Mononuclear cell (primary cell): ENCODE data around the gene ILKAP. TPM values are rescaled to one million over a fixed set of nuclear protein-coding genes. Genes with fewer than 3 reads are reported as not detected.

ENCODE experiments used
- H3K27me3 ChIP-seq: 2 replicates; pipeline ENCODE4 v1.6.0; 2011; ENCODE audit warnings: low read length, control low read depth; ENCODE audit not compliant: insufficient read depth
- H3K4me1 ChIP-seq: 2 replicates; pipeline ENCODE4 v1.5.1; 2011; ENCODE audit warnings: mild to moderate bottlenecking, low read length, control low read depth; ENCODE audit not compliant: insufficient read depth
- H3K4me3 ChIP-seq: 2 replicates; pipeline ENCODE4 v1.5.1; 2011; ENCODE audit warnings: mild to moderate bottlenecking, low read length, moderate library complexity
- H3K9me3 ChIP-seq: 2 replicates; pipeline ENCODE4 v1.5.1; 2011; ENCODE audit warnings: low read depth, mild to moderate bottlenecking, control low read depth, low read length
- total RNA-seq: library from RNA; depleted of rRNA; stranded (reverse); fragments of >200 nt; gene quantifications from one replicate; pipeline ENCODE4 v1.2.3, GENCODE V29; 2012

ILKAP gene
- total RNA-seq, 1 donor = 66.5 TPM

- Histone ChIP-seq H3K4me3 (no peak overlapping the region), H3K9me3 (no peaks in the 10 kb centered on the region), H3K4me1 (peaks cover 15% of the 10 kb centered on the region), H3K27me3 (no peaks in the 10 kb centered on the region)
Observed at GRCh38 chr2:238145046-238145445, 58.4 kb downstream of the ILKAP start.

- Histone ChIP-seq H3K27me3 (no peaks in the 10 kb centered on the region), H3K9me3 (no peaks in the 10 kb centered on the region), H3K4me1 (peaks cover 15% of the 10 kb centered on the region), H3K4me3 (no peak overlapping the region)
Observed at GRCh38 chr2:238144262-238144661, 59.2 kb downstream of the ILKAP start.

GRCh38 chr2:238143239-238143951 is 60.1 kb downstream of the ILKAP start:
- Histone ChIP-seq H3K27me3 (no peaks in the 10 kb centered on the region), H3K4me3 (no peak overlapping the region), H3K4me1 (peaks cover 17% of the 10 kb centered on the region), H3K9me3 (no peaks in the 10 kb centered on the region)

- Histone ChIP-seq H3K4me1 (peaks cover 25% of the 10 kb centered on the region), H3K4me3 (no peak overlapping the region), H3K9me3 (no peaks in the 10 kb centered on the region), H3K27me3 (no peaks in the 10 kb centered on the region)
Observed at GRCh38 chr2:238142382-238143205, 60.9 kb downstream of the ILKAP start.

- H3K4me1 ChIP-seq = peaks cover 30% of the 10 kb centered on the region
- no peak overlapping the region for H3K4me3 ChIP-seq
- H3K9me3 ChIP-seq = no peaks in the 10 kb centered on the region
- no peaks in the 10 kb centered on the region for H3K27me3 ChIP-seq
Observed at GRCh38 chr2:238141541-238142318, 61.8 kb downstream of the ILKAP start.

- no peaks in the 10 kb centered on the region for H3K9me3 ChIP-seq
- no peaks in the 10 kb centered on the region for H3K27me3 ChIP-seq
- H3K4me3 ChIP-seq = no peak overlapping the region
- peaks cover 32% of the 10 kb centered on the region for H3K4me1 ChIP-seq
Observed at GRCh38 chr2:238140721-238141540, 62.6 kb downstream of the ILKAP start.

GRCh38 chr2:238140040-238140439 is 63.5 kb downstream of the ILKAP start:
- H3K9me3 ChIP-seq = no peaks in the 10 kb centered on the region
- peaks cover 32% of the 10 kb centered on the region for H3K4me1 ChIP-seq
- H3K27me3 ChIP-seq = no peaks in the 10 kb centered on the region
- no peak overlapping the region for H3K4me3 ChIP-seq

- H3K4me1 ChIP-seq = peaks cover 32% of the 10 kb centered on the region
- H3K4me3 ChIP-seq = no peak overlapping the region
- no peaks in the 10 kb centered on the region for H3K9me3 ChIP-seq
- H3K27me3 ChIP-seq = no peaks in the 10 kb centered on the region
Observed at GRCh38 chr2:238139196-238140039, 64.1 kb downstream of the ILKAP start.

GRCh38 chr2:238138331-238139195 is 64.9 kb downstream of the ILKAP start, which contains the start of gene KLHL30:
Gene KLHL30, plus strand, starts transcription at chr2:238138668. Its CDS starts 2,087 bp downstream, at chr2:238140755.
- no peaks in the 10 kb centered on the region for H3K9me3 ChIP-seq
- H3K4me1 ChIP-seq = peaks cover 32% of the 10 kb centered on the region
- no peak within 1 kb of the TSS for H3K4me3 ChIP-seq
- H3K27me3 ChIP-seq = no peaks in the 10 kb centered on the region

GRCh38 chr2:238137885-238138284 is 65.6 kb downstream of the ILKAP start:
- Histone ChIP-seq H3K4me3 (no peak overlapping the region), H3K9me3 (no peaks in the 10 kb centered on the region), H3K4me1 (peaks cover 32% of the 10 kb centered on the region), H3K27me3 (no peaks in the 10 kb centered on the region)

- Histone ChIP-seq H3K4me3 (no peak overlapping the region), H3K27me3 (no peaks in the 10 kb centered on the region), H3K9me3 (no peaks in the 10 kb centered on the region), H3K4me1 (peaks cover 29% of the 10 kb centered on the region)
Observed at GRCh38 chr2:238136820-238137537, 66.5 kb downstream of the ILKAP start.

- no peak overlapping the region for H3K4me3 ChIP-seq
- no peaks in the 10 kb centered on the region for H3K9me3 ChIP-seq
- no peaks in the 10 kb centered on the region for H3K27me3 ChIP-seq
- peaks cover 18% of the 10 kb centered on the region for H3K4me1 ChIP-seq
Observed at GRCh38 chr2:238135601-238136150, 67.8 kb downstream of the ILKAP start.
